Vagina (tissue), 2 donors: ENCODE data around the gene ZNF771.

ENCODE experiments used
- POLR2A ChIP-seq, 2 donors: fragments of 450-650 bp; IDR thresholded peaks; one replicate each; pipeline ENCODE4 v1.6.1; 2017; ENCODE audit warnings: antibody characterized with exemption in 2 of 2, mild to moderate bottlenecking in 2 of 2, moderate library complexity in 2 of 2
- TF ChIP-seq, protein P1 (sequence below), 3 experiments: fragments of 450-650 bp in 2 of 3; fragments of 200-600 bp in 1 of 3; sonication (generic) in 1 of 3; IDR thresholded peaks; one replicate each; pipeline ENCODE4 v1.5.1; 2017 to 2019; ENCODE audit warnings: antibody characterized with exemption in 3 of 3, mild to moderate bottlenecking in 2 of 3, moderate library complexity in 2 of 3

GRCh38 chr16:30372038-30372712 is 35.2 kb upstream of the ZNF771 start:
- TF ChIP-seq, protein P1, sequence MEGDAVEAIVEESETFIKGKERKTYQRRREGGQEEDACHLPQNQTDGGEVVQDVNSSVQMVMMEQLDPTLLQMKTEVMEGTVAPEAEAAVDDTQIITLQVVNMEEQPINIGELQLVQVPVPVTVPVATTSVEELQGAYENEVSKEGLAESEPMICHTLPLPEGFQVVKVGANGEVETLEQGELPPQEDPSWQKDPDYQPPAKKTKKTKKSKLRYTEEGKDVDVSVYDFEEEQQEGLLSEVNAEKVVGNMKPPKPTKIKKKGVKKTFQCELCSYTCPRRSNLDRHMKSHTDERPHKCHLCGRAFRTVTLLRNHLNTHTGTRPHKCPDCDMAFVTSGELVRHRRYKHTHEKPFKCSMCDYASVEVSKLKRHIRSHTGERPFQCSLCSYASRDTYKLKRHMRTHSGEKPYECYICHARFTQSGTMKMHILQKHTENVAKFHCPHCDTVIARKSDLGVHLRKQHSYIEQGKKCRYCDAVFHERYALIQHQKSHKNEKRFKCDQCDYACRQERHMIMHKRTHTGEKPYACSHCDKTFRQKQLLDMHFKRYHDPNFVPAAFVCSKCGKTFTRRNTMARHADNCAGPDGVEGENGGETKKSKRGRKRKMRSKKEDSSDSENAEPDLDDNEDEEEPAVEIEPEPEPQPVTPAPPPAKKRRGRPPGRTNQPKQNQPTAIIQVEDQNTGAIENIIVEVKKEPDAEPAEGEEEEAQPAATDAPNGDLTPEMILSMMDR (IDR thresholded peaks at IDR 0.05) = no peak
- TF ChIP-seq POLR2A (IDR thresholded peaks at IDR 0.05) = no peak
